GM12891 (cell line): Measurements from ENCODE around the gene EYA2.

Source experiments
- POLR2A ChIP-seq: IDR thresholded peaks from 2 replicates; pipeline ENCODE4 v1.6.1; 2011; ENCODE audit warnings: low read depth, low read length, control low read depth
- POLR2AphosphoS5 ChIP-seq: IDR thresholded peaks from 2 replicates; pipeline ENCODE4 v1.6.1; 2011; ENCODE audit warnings: low read depth, low read length, control low read depth
- POU2F2 ChIP-seq: IDR thresholded peaks from 2 replicates; pipeline ENCODE4 v1.6.1; 2011; ENCODE audit warnings: low read depth, mild to moderate bottlenecking, control low read depth, low read length, moderate library complexity
- SPI1 ChIP-seq: IDR thresholded peaks from 2 replicates; pipeline ENCODE4 v1.6.1; 2011; ENCODE audit warnings: low read depth, low read length, control low read depth
- TAF1 ChIP-seq: IDR thresholded peaks from 2 replicates; pipeline ENCODE4 v1.6.1; 2011; ENCODE audit warnings: low read depth, low read length, control low read depth

DNA sequence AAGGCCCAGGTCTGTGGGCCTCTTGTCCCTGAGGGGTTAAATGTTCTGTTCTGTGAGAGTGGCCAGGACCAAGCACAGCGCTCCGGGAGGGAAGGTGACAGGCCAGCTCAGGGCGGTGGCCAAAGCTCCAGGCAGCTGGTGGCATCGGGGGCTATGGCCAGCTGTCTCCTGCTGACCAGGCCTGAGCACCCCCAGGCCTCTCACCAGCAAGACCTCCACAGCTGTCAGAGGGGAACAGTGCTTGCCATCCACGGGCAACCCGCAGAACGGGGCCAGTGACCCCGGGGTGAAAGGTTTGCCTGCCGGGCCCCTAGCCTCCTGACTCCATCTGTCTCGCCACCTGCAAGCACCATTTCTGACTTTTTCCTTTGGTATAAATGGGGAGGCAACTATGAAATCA, 46.0 kb downstream of the EYA2 start:
- TF ChIP-seq POLR2A (no peak), TAF1 (no peak), POU2F2 (no peak), POLR2AphosphoS5 (no peak), SPI1 (no peak)
